Fibroblast of lung (primary cell): ENCODE results near the gene ADGRV1.

Experiments
- CTCF ChIP-seq, 2 donors: IDR thresholded peaks in 1 of 2; conservative IDR thresholded peaks in 1 of 2; 1 replicate in 1 of 2; 2 replicates in 1 of 2; pipeline ENCODE4 v1.5.1; 2011 to 2012; ENCODE audit warnings: low read length in 2 of 2, control low read depth in 1 of 2, inconsistent platforms in 1 of 2, low read depth in 1 of 2, mild to moderate bottlenecking in 1 of 2
- EZH2 ChIP-seq: IDR thresholded peaks from 2 replicates; pipeline ENCODE4 v1.5.1; 2012; ENCODE audit warnings: low read length, control low read depth, mild to moderate bottlenecking; ENCODE audit errors: missing control alignments

DNA sequence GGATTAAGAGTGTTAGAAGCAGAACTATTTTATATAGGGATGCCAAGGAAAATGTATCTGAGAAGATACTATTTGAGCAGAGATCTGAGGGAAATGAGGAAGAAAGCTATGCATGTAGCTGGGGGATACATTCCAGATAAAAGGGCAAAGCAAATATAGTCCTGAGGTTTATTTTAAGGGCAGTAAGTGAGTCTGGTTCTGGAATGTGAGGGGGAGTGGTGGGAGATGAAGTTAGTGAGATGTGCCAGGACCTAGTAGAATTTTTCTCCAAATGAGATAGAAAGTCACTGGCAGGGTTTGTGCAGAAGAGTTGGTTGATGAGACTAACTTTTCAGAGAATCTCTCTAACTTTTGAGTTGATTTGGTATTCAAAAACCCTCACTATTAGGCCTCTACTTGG is 374.7 kb downstream of the ADGRV1 start:
- no peak for TF ChIP-seq CTCF (conservative IDR thresholded peaks at IDR 0.05 in 1 of 2, IDR thresholded peaks at IDR 0.05 in 1 of 2; ENCODE audit: low read depth in 1 of 2, low read length in 2 of 2)
- no peak for TF ChIP-seq EZH2
